H1 (cell line): ENCODE measurements around the gene DMBX1. TPM values are rescaled to one million over a fixed set of nuclear protein-coding genes. Genes with fewer than 3 reads are reported as not detected.
A peak's percentile ranks its signal among the peaks of the same experiment; 100 is the strongest.

Experiments used
- CTCF ChIA-PET: fragments of 300-600 bp; sonication (Branson Sonifier 250); formaldehyde crosslinking; loops from one replicate; lab custom pipeline; 2021; ENCODE audit not compliant: partially characterized antibody; lab: Charles Lee
- POLR2A ChIA-PET: fragments of 300-600 bp; sonication (Branson Sonifier 250); formaldehyde crosslinking; loops from one replicate; lab custom pipeline; 2021; ENCODE audit warnings: inconsistent platforms; ENCODE audit not compliant: partially characterized antibody; lab: Charles Lee
- DNase-seq, 2 experiments: peaks; one replicate each; pipeline versions ENCODE4 v3.0.0 to v3.0.0-alpha.2; 2010 to 2022; ENCODE audit warnings: low spot score in 2 of 2, low read depth in 1 of 2, mixed read lengths in 1 of 2
- FAIRE-seq: peaks from 2 replicates; lab custom pipeline; 2011; peaks lifted over from hg19 to GRCh38; lab: Jason Lieb, UNC
- H2AFZ ChIP-seq: 2 replicates; pipeline ENCODE4 v1.8.1; 2012; ENCODE audit warnings: low read length, inconsistent platforms
- H2AK5ac ChIP-seq: 2 replicates; pipeline ENCODE4 v1.6.1; 2013; ENCODE audit warnings: low read depth, low read length
- H2BK120ac ChIP-seq: replicated peaks from 2 replicates; pipeline ENCODE3; 2013; ENCODE audit warnings: low read depth, low read length, inconsistent platforms
- H2BK12ac ChIP-seq: 2 replicates; pipeline ENCODE4 v1.6.1; 2013; ENCODE audit warnings: low read depth, low read length
- H2BK15ac ChIP-seq: 2 replicates; pipeline ENCODE4 v1.6.1; 2013; ENCODE audit warnings: low read length
- H2BK20ac ChIP-seq: 2 replicates; pipeline ENCODE4 v1.6.1; 2013; ENCODE audit warnings: low read length
- H2BK5ac ChIP-seq: 2 replicates; pipeline ENCODE4 v1.6.1; 2013; ENCODE audit warnings: low read depth, low read length
- H3K14ac ChIP-seq: 2 replicates; pipeline ENCODE4 v1.6.1; 2013; ENCODE audit warnings: inconsistent platforms; ENCODE audit not compliant: insufficient read length
- H3K18ac ChIP-seq: 2 replicates; pipeline ENCODE4 v1.6.1; 2013; ENCODE audit warnings: low read length; ENCODE audit errors: extremely low read depth
- H3K23ac ChIP-seq: 2 replicates; pipeline ENCODE4 v1.6.1; 2013; ENCODE audit warnings: inconsistent platforms; ENCODE audit not compliant: insufficient read length
- H3K23me2 ChIP-seq: 2 replicates; pipeline ENCODE4 v1.6.1; 2013; ENCODE audit warnings: low read depth, low read length
- H3K27ac ChIP-seq: 2 replicates; pipeline ENCODE4 v1.6.1; 2011; ENCODE audit warnings: low read depth, low read length, inconsistent platforms
- H3K27me3 ChIP-seq, 4 experiments: replicated peaks in 1 of 4; 1 replicate in 1 of 4; 2 replicates in 3 of 4; pipeline versions ENCODE4 v1.6.1 to v1.8.1; 2011 to 2013; ENCODE audit warnings: low read length in 3 of 4, mild to moderate bottlenecking in 3 of 4, inconsistent platforms in 2 of 4, mixed read lengths in 2 of 4, moderate library complexity in 1 of 4; ENCODE audit not compliant: control insufficient read depth in 3 of 4, insufficient read depth in 3 of 4; ENCODE audit errors: extremely low read depth in 1 of 4
- H3K36me3 ChIP-seq, 4 experiments: 2 replicates each; pipeline versions ENCODE4 v1.6.1 to v1.8.1; 2011 to 2013; ENCODE audit warnings: mild to moderate bottlenecking in 4 of 4, low read length in 3 of 4, moderate library complexity in 2 of 4, control low read depth in 1 of 4, inconsistent platforms in 1 of 4; ENCODE audit not compliant: insufficient read depth in 4 of 4, control insufficient read depth in 2 of 4
- H3K4ac ChIP-seq: replicated peaks from 2 replicates; pipeline ENCODE3; 2013; ENCODE audit warnings: low read length, low read depth, mixed read lengths, inconsistent platforms; ENCODE audit not compliant: insufficient read length
- H3K4me1 ChIP-seq, 4 experiments: replicated peaks in 1 of 4; 1 replicate in 1 of 4; 2 replicates in 3 of 4; pipeline versions ENCODE4 v1.6.1 to v1.8.1; 2011 to 2013; ENCODE audit warnings: low read length in 3 of 4, inconsistent platforms in 2 of 4, mixed read lengths in 1 of 4; ENCODE audit not compliant: insufficient read depth in 4 of 4, control insufficient read depth in 3 of 4
- H3K4me2 ChIP-seq, 2 experiments: 2 replicates each; pipeline versions ENCODE4 v1.6.1 to v1.8.1; 2011 to 2013; ENCODE audit warnings: low read depth in 2 of 2, low read length in 2 of 2, control low read depth in 1 of 2, inconsistent platforms in 1 of 2, mild to moderate bottlenecking in 1 of 2; ENCODE audit not compliant: insufficient read depth in 1 of 2
- H3K4me3 ChIP-seq, 4 experiments: fragments of 200-600, 300-600 bp in 1 of 4; sonication (generic), shearing (Covaris generic), sonication (Bioruptor Twin) in 1 of 4; 2 replicates each; pipeline versions ENCODE4 v1.5.1 to v1.8.1; 2011 to 2016; ENCODE audit warnings: low read length in 4 of 4, low read depth in 3 of 4, control low read depth in 2 of 4, inconsistent platforms in 2 of 4, mild to moderate bottlenecking in 2 of 4, mixed read lengths in 1 of 4, moderate library complexity in 1 of 4; ENCODE audit not compliant: insufficient read depth in 2 of 4; ENCODE audit errors: extremely low read depth in 1 of 4
- H3K56ac ChIP-seq: replicated peaks from 2 replicates; pipeline ENCODE3; 2013; ENCODE audit warnings: low read depth, mild to moderate bottlenecking, mixed read lengths, low read length, inconsistent platforms; ENCODE audit not compliant: insufficient read length
- H3K79me1 ChIP-seq: 2 replicates; pipeline ENCODE4 v1.6.1; 2013; ENCODE audit warnings: low read depth, low read length, control low read depth
- H3K79me2 ChIP-seq, 2 experiments: 2 replicates each; pipeline versions ENCODE4 v1.6.1 to v1.8.1; 2012 to 2013; ENCODE audit warnings: low read length in 2 of 2, mild to moderate bottlenecking in 2 of 2, inconsistent platforms in 1 of 2; ENCODE audit not compliant: insufficient read depth in 2 of 2, control insufficient read depth in 1 of 2
- H3K9ac ChIP-seq, 4 experiments: replicated peaks in 1 of 4; 1 replicate in 1 of 4; 2 replicates in 3 of 4; pipeline versions ENCODE4 v1.6.1 to v1.8.1; 2011 to 2013; ENCODE audit warnings: low read depth in 3 of 4, low read length in 3 of 4, control low read depth in 2 of 4, mild to moderate bottlenecking in 2 of 4, moderate library complexity in 2 of 4, inconsistent platforms in 1 of 4; ENCODE audit errors: extremely low read depth in 1 of 4
- H3K9me3 ChIP-seq, 2 experiments: 2 replicates each; pipeline versions ENCODE4 v1.6.1 to v1.8.1; 2012 to 2013; ENCODE audit warnings: mild to moderate bottlenecking in 2 of 2, moderate library complexity in 2 of 2, control low read depth in 1 of 2, inconsistent platforms in 1 of 2, low read depth in 1 of 2, low read length in 1 of 2, mixed read lengths in 1 of 2; ENCODE audit not compliant: insufficient read depth in 2 of 2
- H4K20me1 ChIP-seq, 2 experiments: replicated peaks in 1 of 2; 2 replicates each; pipeline versions ENCODE3 to v1.8.1; 2011 to 2013; ENCODE audit warnings: inconsistent platforms in 2 of 2, low read length in 2 of 2, mild to moderate bottlenecking in 1 of 2; ENCODE audit not compliant: insufficient read depth in 2 of 2, control insufficient read depth in 1 of 2
- H4K5ac ChIP-seq: 2 replicates; pipeline ENCODE4 v1.6.1; 2013; ENCODE audit warnings: low read length, low read depth, mixed read lengths, inconsistent platforms; ENCODE audit not compliant: insufficient read length
- H4K8ac ChIP-seq: 2 replicates; pipeline ENCODE4 v1.8.0; 2013; ENCODE audit warnings: mild to moderate bottlenecking, moderate library complexity, low read length, inconsistent platforms; ENCODE audit not compliant: insufficient read depth; ENCODE audit errors: extremely low read depth
- H4K91ac ChIP-seq: replicated peaks from 2 replicates; pipeline ENCODE3; 2013; ENCODE audit warnings: low read length, mixed read lengths, inconsistent platforms; ENCODE audit not compliant: insufficient read length
- CREB1 ChIP-seq: IDR thresholded peaks from 2 replicates; pipeline ENCODE4 v1.6.1; 2012; ENCODE audit warnings: inconsistent platforms
- EGR1 ChIP-seq: IDR thresholded peaks from 2 replicates; pipeline ENCODE4 v1.6.1; 2011; ENCODE audit warnings: low read depth, low read length, borderline replicate concordance
- NANOG ChIP-seq: IDR thresholded peaks from 2 replicates; pipeline ENCODE4 v1.6.1; 2011; ENCODE audit warnings: low read length, low read depth, mild to moderate bottlenecking, inconsistent platforms; ENCODE audit not compliant: insufficient read depth, poor library complexity, severe bottlenecking
- NRF1 ChIP-seq: IDR thresholded peaks from 2 replicates; pipeline ENCODE4 v1.6.1; 2011; ENCODE audit warnings: mild to moderate bottlenecking, low read depth, low read length, improper control_type of control experiment
- POU5F1 ChIP-seq: IDR thresholded peaks from 2 replicates; pipeline ENCODE4 v1.6.1; 2011; ENCODE audit warnings: low read depth, mild to moderate bottlenecking, low read length, moderate library complexity
- RXRA ChIP-seq: IDR thresholded peaks from 2 replicates; pipeline ENCODE4 v1.6.1; 2011; ENCODE audit warnings: low read depth, mild to moderate bottlenecking, low read length, moderate library complexity; ENCODE audit not compliant: insufficient read depth
- SIN3A ChIP-seq, 2 experiments: IDR thresholded peaks in 1 of 2; conservative IDR thresholded peaks in 1 of 2; 2 replicates each; pipeline ENCODE4 v1.6.1; 2011 to 2012; ENCODE audit warnings: low read length in 2 of 2, improper control_type of control experiment in 1 of 2, low read depth in 1 of 2, mild to moderate bottlenecking in 1 of 2
- TAF7 ChIP-seq: optimal IDR thresholded peaks from 2 replicates; pipeline ENCODE3; 2011; ENCODE audit warnings: low read depth, mild to moderate bottlenecking, inconsistent platforms, low read length, moderate library complexity, borderline replicate concordance
- WGBS, 2 experiments: shearing (Covaris generic) in 1 of 2; methylation state at CpG; one replicate each; pipeline versions ENCODE4 v1.1.6 to v1.1.7; 2013 to 2015; ENCODE audit warnings: low lambda C conversion rate in 2 of 2, mixed read lengths in 2 of 2, inconsistent platforms in 1 of 2, low coverage in 1 of 2, missing lambda C conversion rate in 1 of 2; ENCODE audit not compliant: insufficient replicate concordance in 2 of 2, insufficient coverage in 1 of 2, insufficient read length in 1 of 2; ENCODE audit errors: extremely low coverage in 1 of 2, missing lambda C conversion rate in 1 of 2; 5-methylcytosine and 5-hydroxymethylcytosine counted together
- polyA plus RNA-seq, 7 experiments: library from polyadenylated mRNA; depleted of rRNA in 3 of 7; stranded (reverse) in 5 of 7; unstranded in 2 of 7; fragments of >200 nt in 5 of 7; fragments of 200-250 nt in 2 of 7; gene quantifications; 1 replicate in 5 of 7; 2 replicates in 1 of 7; 4 replicates in 1 of 7; pipeline versions ENCODE4 v1.2.1 to v1.2.3, GENCODE V29; 2011 to 2013; ENCODE audit warnings: missing spikeins in 2 of 7, mixed read lengths in 2 of 7
- total RNA-seq: library from RNA; stranded (reverse); fragmentation: NEBNext Ultra II Directional; extraction: Animal tissue kit (Norgen Biotek cat#: 25700); gene quantifications from 2 replicates; pipeline ENCODE4 v1.2.1, GENCODE V29; 2021
- TF ChIP-seq, protein P1 (sequence below): IDR thresholded peaks from 2 replicates; pipeline ENCODE4 v1.6.1; 2012; ENCODE audit warnings: inconsistent platforms

Gene DMBX1
- total and polyA plus RNA-seq, 2 of the 8 experiments (the other 6 are each of a cell fraction or from before 2014, with no cell fraction given), result 0.23 to 0.30 TPM

DNA sequence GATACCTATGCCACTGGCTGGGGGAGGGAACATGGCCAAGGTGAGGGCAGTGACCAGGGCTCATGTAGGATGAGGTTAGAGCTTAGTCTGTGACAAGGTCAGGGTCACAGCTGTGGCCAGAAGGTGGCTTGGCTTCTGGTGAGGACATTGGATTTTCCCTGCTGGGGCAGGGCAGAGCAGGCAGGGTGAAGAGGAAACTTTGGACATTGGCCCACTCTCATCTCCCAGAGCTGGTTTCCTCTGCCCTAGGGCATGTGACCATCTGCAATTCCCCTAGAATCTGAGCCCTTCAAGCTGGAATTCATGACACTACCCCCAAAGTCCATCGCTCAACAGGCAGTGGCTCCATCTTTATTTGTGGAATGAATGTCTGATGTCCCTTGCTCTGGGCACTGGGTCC is 5.3 kb downstream of the DMBX1 start:
- ChIA-PET CTCF (interaction anchor here (0.6 to 35.6 kb wide), 14 partner anchors 10 to 680 kb away, joined by 3 to 1068 read pairs (median 6); a partner anchor contains a TSS), POLR2A (interaction anchor here (0.8 to 0.9 kb wide), 2 partner anchors 11 to 25 kb away, joined by 3 to 5 read pairs; no protein-coding TSS in a partner anchor)
- no peak for DNase-seq
- no peak overlapping the region for H3K4me2 ChIP-seq
- H3K79me1 ChIP-seq, result no peaks in the 10 kb centered on the region
- H3K4me3 ChIP-seq, result no peak overlapping the region
- H2AK5ac ChIP-seq, result no peak overlapping the region
- H2BK20ac ChIP-seq, result no peak overlapping the region
- H3K56ac ChIP-seq, result no peak overlapping the region
- no peak overlapping the region for H4K5ac ChIP-seq
- TF ChIP-seq TAF7, result no peak
- no peak for TF ChIP-seq CREB1
- no peak for TF ChIP-seq POU5F1
- TF ChIP-seq NRF1, result no peak
- TF ChIP-seq, protein P1, sequence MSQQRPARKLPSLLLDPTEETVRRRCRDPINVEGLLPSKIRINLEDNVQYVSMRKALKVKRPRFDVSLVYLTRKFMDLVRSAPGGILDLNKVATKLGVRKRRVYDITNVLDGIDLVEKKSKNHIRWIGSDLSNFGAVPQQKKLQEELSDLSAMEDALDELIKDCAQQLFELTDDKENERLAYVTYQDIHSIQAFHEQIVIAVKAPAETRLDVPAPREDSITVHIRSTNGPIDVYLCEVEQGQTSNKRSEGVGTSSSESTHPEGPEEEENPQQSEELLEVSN, result no peak
- TF ChIP-seq RXRA, result no peak
- TF ChIP-seq SIN3A (conservative IDR thresholded peaks at IDR 0.05 in 1 of 2, IDR thresholded peaks at IDR 0.05 in 1 of 2; ENCODE audit: low read depth in 1 of 2, low read length in 2 of 2), result no peak
- TF ChIP-seq NANOG, result no peak
- TF ChIP-seq EGR1, result no peak
- TF ChIP-seq, all 59 proteins: peak for 0
- Histone ChIP-seq H3K79me2 (no peaks in the 10 kb centered on the region), H3K14ac (no peak overlapping the region), H3K27me3 (peaks cover 49 to 77% (median 71%) of the 10 kb centered on the region in 4 experiments), H2BK15ac (peak overlapping the region; percentile 34; the same call in 1 of the 2 replicates), H3K36me3 (no peaks in the 10 kb centered on the region; a peak in 1 of 8 replicates), H3K23me2 (peaks cover 6% of the 10 kb centered on the region; the same call in 1 of the 2 replicates), H3K4me1 (peaks cover 8 to 32% (median 29%) of the 10 kb centered on the region in 4 experiments), H4K8ac (peak overlapping the region; percentile 11; the same call in 1 of the 2 replicates), H4K20me1 (peaks cover 6 to 22% of the 10 kb centered on the region in 2 experiments), H2AFZ (no peak overlapping the region), H3K9me3 (no peaks in the 10 kb centered on the region), H3K27ac (no peak overlapping the region), H4K91ac (no peak overlapping the region), H2BK5ac (no peak overlapping the region), H2BK12ac (no peak overlapping the region), H2BK120ac (no peak overlapping the region), H3K18ac (no peak overlapping the region), H3K4ac (no peak overlapping the region), H3K9ac (no peak overlapping the region), H3K23ac (no peak overlapping the region)
- WGBS, 2 experiments, result 88% methylated on average over 1 of the region's 1 CpG; no CpG with 5 or more reads in 1 of the 2 experiments
- FAIRE-seq, result no peak
